ENCODE results near the gene SORCS2.

SORCS2 gene

DNA sequence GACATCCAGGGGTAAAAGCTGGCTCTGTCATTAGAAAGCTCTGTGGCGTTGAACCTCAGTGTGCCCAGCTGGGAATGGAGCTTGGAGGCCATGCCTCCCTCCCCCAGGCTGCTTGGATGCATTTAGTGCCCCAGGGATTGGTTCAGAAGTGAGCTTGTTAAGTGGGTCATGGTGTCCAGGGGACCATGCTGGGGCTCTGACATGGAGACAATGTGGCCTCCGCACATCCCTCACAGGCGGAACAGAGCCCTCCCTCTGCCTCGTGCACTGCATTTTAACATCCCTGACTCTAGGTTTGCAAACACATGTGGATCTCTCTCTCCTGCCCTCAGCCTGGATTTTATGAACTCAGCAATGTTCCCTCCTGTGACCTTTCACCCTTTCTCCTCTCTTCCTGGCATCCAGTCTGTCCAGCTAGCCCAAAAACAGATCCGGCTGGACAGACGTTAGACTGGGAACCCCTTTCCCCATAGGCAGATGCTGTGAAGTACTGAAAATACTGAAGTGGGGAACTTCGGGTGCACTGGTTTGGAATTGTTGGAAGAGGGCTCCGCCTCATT is 81.5 kb downstream of the SORCS2 start:
- no peak for DNase-seq

DNA sequence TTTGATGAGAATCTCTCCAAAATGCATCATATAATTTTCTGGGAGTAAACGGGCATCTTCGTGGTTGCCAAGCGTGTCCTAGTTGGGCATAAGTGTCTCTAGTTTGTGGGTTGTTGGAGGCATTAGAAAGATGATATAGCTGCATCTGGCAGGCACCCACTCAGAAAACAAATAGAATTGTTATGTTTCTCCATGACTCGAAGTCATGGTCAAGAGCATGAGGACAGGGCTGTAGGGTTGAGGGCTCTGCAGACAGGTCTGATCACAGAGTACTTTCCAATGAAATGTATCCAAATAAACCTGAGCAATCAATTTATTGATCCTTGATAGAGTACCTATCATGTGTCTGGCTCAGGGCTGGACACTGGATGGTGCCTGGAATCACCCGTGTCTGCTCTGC is 82.7 kb downstream of the SORCS2 start:
- DNase-seq = no peak

DNA sequence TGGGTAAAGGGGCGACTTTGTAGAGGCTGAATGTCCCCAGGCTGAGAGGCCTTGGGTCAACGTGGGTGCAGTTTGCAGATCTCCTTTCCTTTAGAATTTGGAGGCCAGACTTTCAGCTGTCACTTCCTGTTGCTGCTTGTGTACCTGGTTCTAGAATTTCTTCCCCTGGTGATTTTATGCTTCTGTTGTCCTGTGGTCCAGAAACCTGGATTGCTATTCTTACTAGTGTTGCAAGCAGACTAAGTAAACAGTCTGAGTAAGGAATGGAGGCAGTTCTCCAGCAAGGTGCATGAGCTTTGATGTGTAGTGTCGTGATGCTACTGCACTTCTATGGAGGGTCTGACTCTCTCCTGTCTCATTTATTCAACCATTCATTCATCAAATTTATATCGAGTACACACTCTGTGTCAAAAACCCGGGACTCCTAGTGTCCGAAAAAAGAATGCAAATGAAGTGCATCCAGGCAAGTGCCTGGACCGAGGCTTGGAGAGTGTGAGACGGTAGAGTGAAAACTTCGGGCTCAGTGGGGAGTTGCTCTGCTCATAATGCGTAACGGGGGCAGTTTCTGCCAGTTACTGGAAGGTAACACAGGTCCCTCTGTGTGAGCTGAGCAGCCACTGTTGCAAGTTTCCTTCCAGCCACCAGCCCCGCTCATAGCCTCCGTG is 83.3 kb downstream of the SORCS2 start:
- no peak for DNase-seq

DNA sequence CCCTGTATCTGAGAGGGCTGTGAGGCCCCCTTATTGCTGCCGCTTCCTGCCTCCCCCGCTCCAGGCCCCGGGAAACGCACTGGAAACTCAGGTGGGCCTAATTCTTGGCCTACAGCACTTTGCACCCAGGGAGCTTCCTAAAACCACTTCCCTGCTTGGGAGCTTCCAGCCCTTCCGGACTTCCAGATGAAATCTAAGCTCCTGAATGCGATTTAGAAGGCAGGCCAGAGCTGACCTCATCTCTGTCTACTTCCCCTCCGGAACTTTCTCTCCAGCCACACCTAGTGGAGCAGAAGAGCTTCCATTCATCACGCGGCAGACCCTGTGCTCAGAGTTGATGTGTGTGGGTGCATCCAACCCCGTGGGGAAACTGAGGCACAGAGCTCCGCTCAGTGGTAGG is 84.2 kb downstream of the SORCS2 start:
- no peak for DNase-seq

DNA sequence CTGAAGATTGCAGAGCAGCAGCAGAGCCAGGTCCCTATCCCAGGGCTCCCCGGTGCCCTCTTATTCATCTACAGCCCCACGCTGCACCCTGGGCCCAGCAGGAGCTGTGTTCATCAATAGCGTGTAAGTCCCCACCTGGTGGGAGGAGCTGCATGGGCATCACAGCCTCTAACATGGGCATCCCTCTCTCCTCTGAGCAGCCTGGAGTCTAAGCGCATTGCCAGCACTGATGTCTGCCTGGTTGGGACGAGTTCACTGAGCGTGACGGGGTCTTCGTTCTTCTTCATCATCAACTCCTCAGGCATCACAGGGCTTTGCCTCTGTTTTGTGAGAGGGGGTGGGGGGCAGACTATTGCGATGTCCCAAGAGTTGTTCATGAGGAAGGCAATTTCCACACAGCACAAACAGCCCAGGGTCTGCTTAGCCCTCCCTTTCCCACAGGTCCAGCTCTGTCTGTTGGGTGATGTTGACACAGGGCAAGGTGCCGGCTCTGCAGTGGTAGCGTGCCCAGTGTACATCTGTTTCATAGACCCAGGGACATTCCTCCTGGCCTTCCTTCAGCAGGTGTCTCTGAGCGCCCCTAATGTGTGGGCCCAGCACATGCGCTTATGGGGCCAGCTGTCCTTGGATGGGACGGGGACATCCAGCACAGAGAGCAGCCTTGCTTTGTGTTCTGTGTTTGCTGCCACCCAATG is 85.9 kb downstream of the SORCS2 start:
- DNase-seq = no peak

DNA sequence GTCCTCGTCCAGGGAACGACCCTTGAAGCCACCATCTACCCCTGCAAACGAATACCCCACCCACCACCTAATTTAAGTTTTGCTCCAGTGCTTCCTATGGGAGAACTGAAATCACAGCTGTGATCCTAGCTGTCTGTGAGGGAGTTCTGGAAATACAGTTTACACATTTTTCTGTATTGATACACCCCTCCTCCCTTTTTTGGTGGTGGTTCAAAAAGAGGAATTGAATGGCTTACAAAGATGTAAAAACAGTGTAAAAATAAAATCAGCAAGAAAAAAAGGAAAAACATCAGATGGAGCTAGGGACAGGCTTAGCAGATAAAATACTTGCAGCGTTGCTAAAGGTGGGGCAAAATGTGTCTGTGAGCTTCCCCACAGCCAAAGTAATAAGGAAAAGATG is 86.6 kb downstream of the SORCS2 start:
- DNase-seq = no peak

DNA sequence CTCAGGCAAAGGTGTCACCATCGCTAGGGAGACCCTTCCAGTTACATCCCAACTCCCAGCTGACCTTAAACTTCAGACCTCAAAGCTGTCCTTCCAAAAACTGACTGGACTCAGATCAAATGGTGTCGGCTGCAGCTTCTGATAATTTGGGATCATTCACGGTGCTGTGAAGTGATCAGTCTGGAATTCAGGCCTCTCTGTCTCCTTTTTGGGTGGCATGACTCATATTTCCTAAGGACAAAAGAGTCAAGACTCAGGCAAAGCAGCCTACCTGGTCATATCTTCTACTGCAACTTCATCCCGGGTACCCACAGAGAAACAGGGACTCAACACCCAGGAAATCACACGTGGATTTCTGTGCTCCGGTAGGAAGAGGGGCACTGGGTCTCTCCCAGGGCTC is 87.6 kb downstream of the SORCS2 start:
- DNase-seq = no peak

DNA sequence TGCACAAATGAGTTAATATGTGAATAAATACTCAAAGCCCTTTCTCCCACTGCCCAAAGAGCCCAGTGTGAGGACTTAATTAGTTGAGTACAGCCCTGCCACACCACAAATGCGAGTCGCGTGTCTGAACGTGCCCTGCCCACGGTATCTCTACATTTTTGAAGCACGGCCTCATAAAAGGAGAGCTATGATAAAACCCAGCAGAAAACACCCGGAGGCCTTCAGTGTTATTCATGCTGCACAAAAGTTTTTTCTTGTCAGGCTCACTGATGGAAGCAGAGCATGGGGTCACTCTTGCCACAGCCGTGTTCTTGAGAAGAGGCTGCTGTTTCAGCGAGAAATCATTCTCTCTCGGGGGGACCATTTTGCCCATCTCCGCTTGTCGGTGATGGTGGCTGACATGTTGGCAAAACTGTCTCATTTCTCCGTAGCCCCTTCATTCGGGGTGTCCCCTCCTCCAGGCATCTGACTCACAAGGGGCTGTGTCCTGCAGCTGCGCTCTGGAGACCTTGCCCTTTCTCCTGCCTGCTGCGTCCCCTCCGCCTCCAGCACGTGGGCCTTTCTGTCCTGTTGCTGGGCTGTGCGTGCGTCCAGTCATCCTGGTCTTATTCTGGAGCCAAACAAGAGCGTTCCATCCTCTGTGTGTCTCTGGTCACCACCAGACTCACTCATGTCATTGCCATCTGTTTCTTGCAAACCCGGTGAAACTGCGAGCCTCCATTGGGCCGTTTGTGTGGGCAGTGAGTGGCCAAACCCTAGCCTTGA is 88.8 kb downstream of the SORCS2 start:
- no peak for DNase-seq

DNA sequence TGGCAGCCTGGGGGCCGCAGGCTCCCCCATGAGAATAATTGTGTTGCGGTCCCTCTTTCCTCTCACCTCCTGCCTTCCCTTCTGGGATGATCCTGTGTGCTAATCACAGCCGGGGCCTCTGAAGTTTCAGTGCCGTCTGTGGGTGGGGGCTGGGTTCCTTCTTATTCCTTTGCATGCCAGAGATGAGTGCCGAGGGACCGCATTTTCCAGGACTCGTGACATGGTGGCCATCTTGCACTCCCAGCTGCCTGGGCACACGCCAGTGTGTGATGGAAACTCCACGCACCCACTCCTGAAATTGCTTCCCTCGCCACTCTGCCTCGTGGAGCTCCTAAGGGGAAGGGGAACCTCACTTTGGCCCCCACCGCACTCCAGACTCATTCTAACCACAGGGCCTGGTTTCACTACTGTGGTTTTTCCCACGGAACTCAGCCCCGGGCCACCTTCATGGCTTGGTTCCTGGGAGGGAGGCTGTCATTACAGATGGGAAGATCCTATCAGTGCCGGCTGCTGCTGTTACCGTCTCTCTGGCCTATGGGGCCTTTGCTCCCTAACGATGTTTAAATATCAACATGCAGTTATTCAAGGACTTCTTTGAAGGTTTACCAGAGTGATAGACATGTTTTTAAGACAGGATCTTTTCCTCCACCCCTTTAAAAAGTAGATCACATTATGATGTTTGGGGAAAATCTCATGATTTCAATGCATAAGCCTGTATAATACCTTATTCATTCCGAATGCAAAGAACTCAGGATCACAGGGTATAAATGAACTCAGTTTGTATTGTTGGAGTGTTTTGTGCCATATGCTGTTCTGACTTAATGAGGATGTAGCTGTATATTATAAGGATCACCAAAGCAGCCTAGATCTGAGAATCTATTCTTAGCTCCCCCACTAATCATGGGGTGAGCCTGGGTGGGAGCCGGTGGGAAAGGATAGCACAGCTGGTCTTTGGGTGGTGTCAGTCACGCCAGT is 89.6 kb downstream of the SORCS2 start:
- DNase-seq = no peak

DNA sequence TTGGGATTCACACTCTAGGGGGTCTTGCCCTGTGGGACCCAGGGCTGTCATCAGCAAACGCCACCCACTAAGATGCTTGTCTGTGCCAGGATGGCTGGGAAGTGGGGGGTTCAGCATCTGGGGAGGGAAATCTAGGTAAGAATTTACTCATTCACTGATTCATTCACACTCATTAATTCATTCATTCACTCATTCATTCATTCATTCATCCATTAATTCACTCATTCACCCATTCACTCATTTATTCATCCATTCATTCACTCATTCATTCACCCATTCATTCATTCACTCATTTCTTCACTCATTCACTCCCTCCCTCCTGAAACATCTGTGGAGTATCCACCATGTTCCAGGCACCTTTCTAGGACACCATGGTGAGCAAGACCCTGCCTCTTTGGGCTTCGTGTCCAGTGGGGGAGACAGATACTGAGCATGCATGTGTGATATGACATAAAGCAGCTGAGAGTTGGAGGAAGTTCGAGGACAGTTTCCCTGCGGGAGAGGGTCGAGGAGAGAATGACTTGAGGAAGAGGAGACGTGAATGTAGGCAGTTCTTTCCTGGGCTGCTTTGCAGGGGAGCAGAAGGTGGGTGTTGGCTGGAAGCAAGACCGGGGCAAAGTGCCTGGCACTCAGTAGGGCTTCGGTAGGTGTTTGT is 90.6 kb downstream of the SORCS2 start:
- DNase-seq = no peak

DNA sequence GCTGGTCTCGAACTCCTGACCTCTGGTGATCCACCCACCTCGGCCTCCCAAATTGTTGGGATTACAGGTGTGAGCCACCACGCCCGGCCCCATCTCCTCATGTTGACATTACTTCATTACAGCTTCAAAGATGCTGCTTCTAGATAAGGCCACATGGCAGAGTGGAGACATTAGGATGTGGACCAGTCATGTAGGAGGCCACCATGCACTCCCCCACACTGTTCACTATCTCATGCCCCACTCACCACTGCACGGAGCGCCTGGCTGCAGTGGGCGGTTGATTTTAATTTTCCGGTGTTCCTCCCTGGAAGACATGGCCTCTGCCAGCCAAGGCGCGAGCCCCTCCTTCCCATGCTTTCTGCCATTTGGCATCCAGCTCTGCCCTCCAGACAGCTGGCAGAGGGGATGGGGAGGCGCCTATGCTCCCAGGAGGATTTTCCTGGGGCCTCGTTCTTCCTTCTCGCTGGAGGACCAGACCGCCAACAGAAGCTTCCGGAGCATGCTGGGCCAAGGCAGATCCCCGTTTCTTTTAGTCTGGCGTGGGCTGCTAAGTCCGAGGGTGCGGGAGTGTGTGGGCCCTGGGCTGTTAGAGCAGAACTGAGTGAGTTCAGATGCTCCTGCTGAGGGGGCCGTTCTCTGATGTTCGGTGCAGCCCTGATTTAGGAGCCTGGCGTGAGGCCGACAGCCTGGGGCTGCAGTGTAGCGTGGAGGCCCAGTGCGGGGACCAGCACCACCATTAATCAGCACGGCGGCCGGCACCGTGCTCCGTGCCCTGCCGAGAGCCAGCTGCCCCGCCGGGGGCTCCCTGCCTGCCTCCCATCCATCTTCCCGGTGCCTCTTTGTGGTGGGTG is 93.1 kb downstream of the SORCS2 start:
- no peak for DNase-seq

DNA sequence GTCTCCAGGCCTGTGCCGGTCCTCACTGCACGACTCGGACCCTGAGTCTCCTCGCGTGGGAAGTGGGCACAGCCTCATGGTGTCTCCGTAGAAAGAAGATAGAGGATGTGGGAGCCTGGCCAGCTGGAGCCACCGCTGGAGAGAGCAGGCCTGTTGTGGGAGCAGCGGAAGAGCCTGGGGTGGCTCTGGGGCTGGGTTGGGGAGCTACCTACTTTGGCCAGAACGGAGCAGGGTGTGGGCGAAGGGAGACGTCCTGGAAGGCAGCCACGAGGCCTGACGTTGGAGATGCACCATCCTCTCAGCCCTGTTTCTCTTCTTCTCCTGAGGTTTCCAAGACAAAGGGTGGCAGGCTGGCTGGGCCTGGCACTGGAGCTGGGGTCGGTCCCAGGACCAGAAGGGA is 93.8 kb downstream of the SORCS2 start:
- DNase-seq = no peak

DNA sequence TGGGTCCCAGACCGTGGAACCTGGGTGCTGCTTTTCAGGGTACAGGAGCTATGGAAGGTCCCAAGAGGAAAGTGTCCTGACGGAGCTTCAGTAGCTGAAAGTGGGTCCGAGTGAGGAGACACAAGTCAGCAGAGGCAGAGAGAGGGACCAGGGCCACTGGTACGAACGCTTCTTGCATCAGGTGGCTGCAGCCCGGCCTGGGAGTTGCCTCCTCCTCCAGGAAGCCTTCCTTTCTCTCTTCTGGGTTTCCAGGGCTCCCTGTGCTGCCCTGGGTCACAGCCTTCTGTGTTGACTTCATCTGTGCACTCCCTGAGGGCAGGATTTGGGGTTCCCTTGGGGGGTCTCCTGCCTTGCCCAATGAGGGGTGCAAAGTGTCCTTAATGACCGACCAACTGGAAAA is 94.5 kb downstream of the SORCS2 start:
- no peak for DNase-seq

DNA sequence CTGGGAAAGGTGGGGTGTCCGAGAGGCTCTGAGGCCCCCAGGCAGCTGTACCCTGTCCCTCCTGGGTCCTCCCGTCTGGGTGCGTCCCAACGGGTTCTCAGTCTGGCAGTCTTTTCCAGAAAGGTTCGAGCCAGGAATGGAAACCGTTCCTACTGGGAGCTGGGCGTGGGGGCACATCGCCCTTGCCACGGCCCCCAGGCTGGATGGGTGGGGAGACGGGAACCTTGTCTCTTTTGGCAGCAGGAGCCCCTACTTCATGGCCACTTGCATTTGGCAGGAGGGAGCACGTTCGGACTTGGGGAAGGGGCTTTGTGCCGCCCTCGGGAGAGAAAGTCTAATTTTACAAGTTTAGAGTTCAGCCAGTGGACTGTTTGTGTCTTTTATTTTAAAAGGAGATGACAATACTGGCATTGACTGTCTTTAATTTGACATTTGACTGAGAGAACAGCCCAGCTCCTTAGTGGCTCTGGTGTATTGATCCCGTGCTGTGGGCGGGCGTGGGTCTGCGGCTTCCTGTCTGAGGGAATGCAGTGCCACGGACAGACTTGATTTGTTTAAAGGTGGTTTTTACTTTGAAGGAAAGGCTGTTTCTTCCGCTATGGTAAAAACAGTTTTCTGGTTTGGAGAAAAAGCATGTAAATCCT is 95.1 kb downstream of the SORCS2 start:
- DNase-seq = no peak

DNA sequence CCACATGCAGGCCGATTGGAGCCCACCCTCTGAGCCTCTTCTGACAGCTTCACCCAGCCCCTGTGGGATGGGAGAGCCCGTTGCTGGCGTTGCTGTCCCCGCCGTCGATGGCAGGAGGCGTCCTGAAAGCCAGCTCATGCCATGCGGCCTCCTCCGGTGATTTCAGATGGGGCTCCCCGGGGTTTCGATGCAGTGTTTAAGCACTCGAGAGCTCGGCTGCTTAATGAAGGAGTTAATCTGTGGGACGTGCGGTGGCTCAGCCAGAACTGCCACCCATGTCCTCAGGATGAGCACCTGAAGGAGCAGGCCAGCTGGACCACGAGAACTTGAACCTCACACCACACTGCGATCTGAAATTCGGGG is 95.6 kb downstream of the SORCS2 start:
- DNase-seq = no peak

DNA sequence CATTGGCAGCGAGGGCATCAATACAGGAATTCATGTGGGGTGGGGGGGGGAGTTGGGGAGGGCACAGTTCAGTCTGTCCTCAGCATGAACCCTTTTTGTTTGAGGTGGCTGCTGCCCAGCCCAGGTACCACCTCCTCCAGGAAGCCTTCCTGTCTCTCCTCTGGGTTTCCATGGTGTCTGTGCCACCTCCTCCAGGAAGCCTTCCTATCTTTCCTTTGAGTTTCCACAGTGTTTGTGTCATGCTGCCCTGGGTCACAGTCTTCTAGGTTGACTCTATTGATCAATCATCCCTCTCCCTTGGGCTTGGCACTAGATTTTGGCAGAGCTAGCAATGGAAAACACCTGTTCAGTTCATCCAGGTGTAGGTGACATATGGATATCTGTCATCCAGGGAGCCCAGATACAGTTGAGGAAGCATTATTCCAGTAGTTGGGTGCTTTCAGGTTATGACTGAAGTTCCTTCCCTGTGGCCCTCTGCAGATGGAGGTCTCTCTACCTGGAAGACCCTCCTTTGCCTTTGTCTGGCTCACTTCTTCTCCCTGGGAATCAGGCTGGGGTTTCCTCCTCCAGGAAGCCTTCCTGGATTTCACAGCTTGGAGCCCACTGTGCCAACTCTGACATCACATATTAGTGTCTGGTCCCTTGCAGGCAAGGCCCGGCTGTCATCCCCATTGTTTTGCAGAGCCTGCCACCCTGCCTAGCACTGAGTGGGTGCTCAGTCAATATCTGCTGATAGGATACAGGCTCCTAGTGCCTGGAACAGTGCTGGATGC is 96.6 kb downstream of the SORCS2 start:
- no peak for DNase-seq

DNA sequence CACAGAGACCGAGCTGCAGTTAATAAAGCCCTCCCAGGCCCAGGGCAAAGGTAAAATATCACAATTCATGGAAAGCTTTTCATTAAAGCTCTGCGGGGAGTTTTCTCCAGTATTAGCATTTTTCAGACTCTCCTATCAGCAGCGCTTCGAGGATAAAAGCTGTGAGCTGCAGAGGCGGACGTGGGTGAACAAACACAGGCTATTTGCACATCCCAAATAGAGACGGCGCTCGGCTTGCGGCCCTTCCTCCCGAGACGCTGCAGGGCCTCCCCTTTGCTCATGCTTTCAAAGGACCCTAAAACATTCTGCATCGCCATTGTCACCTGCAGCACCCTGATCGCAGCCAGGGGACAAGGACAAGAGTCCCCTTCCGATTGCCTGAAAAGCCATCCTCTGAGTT is 97.3 kb downstream of the SORCS2 start:
- no peak for DNase-seq

DNA sequence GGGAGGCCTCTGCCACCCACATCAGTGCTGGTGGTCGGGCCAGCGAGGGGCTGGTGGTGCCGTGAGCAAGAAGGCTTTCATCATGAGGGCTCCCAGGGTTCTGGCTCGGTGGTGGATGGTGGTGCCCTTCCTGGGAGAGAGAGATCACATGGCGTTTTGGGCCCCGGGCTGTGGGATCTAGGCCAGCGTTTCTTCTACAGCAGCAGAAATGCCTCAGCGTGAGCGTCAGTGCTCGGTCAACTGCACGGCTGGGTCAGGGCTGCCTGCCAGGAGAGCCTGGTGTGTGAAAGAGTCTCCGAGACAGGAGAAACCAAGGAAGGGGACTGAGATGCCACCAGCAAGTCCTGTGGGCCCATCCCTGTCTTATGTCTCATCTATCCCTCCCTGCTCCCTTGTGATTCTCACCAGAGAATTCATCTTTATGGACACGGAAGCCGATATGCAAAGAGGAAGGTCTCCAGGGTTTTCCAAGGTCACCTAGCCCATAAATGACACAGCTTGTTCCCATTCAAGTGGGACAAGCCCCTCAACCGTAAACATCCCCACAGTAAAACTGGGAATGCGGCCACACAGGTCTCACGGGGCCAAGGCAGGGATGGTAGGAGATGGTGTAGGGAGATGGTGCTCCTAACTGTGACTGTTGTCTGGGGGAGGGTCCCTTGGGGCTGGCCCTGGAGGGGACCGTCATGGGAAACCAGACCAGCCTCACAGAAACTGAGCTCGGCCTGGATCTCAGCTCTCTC is 99.2 kb downstream of the SORCS2 start:
- DNase-seq = no peak

DNA sequence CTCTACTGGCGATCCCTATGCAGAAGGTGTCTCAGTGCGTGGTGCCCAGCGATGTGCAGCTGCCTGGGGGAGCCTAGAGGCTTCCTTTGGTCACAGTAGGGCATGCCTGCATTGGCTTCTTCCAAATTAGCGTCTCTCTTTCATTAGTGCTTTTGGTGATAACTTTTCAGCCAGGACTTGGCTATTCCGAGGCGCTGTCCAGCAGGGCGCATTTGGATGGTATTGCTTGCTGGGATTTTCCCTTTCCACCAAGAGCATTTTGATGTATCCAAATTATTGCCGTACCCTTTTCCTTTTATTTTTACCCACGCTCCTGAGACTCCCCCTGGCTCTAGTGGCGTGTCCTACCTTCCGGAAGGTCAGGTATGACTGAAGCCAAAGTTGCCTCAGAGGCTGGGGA is 101.4 kb downstream of the SORCS2 start:
- DNase-seq = no peak
